ENCODE results near the gene PDX1.
"Not testable (repeated sequence)": the region's sequence is repeated elsewhere in the genome, so short reads cannot be mapped to it uniquely, and the experiment has no call there.

Gene PDX1

GRCh38 chr13:27962128-27962841 lies 42.5 kb downstream of the PDX1 start (continued):
- TF ChIP-seq CSDC2 (CRISPR knock-in tag; IDR thresholded peaks at IDR 0.05) (no peak), ZFP30 (CRISPR knock-in tag; IDR thresholded peaks at IDR 0.05) (no peak)

DNA sequence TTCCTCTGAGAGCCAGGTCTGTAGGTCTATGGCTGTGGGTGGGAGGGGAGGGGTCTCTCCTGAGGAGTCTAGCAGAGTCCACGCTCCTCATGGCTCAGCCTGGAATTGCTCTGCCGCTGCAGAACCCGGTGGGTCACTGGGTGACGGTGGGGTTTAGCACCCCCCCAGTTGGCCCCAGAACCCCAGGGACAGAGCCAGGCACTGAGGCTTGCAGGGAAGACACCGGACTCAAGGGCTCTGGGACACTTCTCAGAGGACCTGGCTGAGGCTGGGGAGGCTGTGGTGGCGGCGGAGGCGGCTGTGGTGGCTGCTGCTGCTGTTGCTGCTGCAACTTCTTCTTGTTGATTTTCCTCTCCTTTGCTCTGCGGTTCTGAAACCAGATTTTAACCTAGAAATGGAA lies 43.2 kb downstream of the PDX1 start:
- no peak for TF ChIP-seq POU6F1 (CRISPR knock-in tag; IDR thresholded peaks at IDR 0.05; ENCODE audit: borderline replicate concordance, low read depth)
- no peak for TF ChIP-seq TCF4 (CRISPR knock-in tag; IDR thresholded peaks at IDR 0.05; ENCODE audit: borderline replicate concordance)
- TF ChIP-seq CSDC2 (CRISPR knock-in tag; IDR thresholded peaks at IDR 0.05) = no peak
- no peak for TF ChIP-seq ZNF565 (CRISPR knock-in tag; conservative IDR thresholded peaks at IDR 0.05; ENCODE audit: low read depth)
- no peak for TF ChIP-seq GLIS3 (CRISPR knock-in tag; IDR thresholded peaks at IDR 0.05)
- no peak for TF ChIP-seq PPARA (CRISPR knock-in tag; IDR thresholded peaks at IDR 0.05; ENCODE audit: borderline replicate concordance)
- TF ChIP-seq ZNF70 (CRISPR knock-in tag; IDR thresholded peaks at IDR 0.05) = no peak
- ATAC-seq = no peak

GRCh38 chr13:27963491-27963890 lies 43.7 kb downstream of the PDX1 start:
- no peak for TF ChIP-seq CSDC2 (CRISPR knock-in tag; IDR thresholded peaks at IDR 0.05)
- TF ChIP-seq SNAI2 (CRISPR knock-in tag; IDR thresholded peaks at IDR 0.05) = no peak
- TF ChIP-seq ZNF8 (CRISPR knock-in tag; IDR thresholded peaks at IDR 0.05) = no peak
- no peak for ATAC-seq

DNA sequence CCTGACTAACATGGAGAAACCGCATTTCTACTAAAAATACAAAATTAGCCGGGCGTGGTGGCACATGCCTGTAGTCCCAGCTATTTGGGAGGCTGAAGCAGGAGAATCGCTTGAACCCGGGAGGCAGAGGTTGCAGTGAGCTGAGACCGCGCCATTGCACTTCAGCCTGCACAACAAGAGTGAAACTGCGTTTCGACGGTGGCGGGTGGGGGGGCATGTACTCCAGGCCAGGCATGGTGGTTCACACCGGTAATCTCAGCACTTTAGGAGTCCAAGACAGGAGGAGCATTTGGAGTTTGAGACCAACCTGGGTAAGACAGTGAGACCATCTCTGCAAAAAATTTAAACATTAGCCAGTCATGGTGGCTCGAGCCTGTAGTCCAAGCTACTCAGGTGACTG lies 44.4 kb downstream of the PDX1 start:
- not testable (repeated sequence) for ATAC-seq

GRCh38 chr13:27964741-27965323 lies 45.0 kb downstream of the PDX1 start:
- ATAC-seq = no peak
- TF ChIP-seq RARB (CRISPR knock-in tag; IDR thresholded peaks at IDR 0.05) = no peak
- TF ChIP-seq ZNF70 (CRISPR knock-in tag; IDR thresholded peaks at IDR 0.05) = no peak
- TF ChIP-seq, protein P1, sequence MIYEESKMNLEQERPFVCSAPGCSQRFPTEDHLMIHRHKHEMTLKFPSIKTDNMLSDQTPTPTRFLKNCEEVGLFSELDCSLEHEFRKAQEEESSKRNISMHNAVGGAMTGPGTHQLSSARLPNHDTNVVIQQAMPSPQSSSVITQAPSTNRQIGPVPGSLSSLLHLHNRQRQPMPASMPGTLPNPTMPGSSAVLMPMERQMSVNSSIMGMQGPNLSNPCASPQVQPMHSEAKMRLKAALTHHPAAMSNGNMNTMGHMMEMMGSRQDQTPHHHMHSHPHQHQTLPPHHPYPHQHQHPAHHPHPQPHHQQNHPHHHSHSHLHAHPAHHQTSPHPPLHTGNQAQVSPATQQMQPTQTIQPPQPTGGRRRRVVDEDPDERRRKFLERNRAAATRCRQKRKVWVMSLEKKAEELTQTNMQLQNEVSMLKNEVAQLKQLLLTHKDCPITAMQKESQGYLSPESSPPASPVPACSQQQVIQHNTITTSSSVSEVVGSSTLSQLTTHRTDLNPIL (CRISPR knock-in tag; IDR thresholded peaks at IDR 0.05; ENCODE audit: low read depth) = no peak
- TF ChIP-seq, protein P2, sequence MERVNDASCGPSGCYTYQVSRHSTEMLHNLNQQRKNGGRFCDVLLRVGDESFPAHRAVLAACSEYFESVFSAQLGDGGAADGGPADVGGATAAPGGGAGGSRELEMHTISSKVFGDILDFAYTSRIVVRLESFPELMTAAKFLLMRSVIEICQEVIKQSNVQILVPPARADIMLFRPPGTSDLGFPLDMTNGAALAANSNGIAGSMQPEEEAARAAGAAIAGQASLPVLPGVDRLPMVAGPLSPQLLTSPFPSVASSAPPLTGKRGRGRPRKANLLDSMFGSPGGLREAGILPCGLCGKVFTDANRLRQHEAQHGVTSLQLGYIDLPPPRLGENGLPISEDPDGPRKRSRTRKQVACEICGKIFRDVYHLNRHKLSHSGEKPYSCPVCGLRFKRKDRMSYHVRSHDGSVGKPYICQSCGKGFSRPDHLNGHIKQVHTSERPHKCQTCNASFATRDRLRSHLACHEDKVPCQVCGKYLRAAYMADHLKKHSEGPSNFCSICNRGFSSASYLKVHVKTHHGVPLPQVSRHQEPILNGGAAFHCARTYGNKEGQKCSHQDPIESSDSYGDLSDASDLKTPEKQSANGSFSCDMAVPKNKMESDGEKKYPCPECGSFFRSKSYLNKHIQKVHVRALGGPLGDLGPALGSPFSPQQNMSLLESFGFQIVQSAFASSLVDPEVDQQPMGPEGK (CRISPR knock-in tag; IDR thresholded peaks at IDR 0.05; ENCODE audit: borderline replicate concordance) = no peak
- TF ChIP-seq SNAI2 (CRISPR knock-in tag; IDR thresholded peaks at IDR 0.05) = no peak
- TF ChIP-seq CSDC2 (CRISPR knock-in tag; IDR thresholded peaks at IDR 0.05) = no peak
- TF ChIP-seq ISL1 (CRISPR knock-in tag; IDR thresholded peaks at IDR 0.05) = no peak
- TF ChIP-seq ZC3H10 (CRISPR knock-in tag; IDR thresholded peaks at IDR 0.05) = no peak
- TF ChIP-seq OSR1 (CRISPR knock-in tag; IDR thresholded peaks at IDR 0.05) = no peak
- no peak for TF ChIP-seq GLIS3 (CRISPR knock-in tag; IDR thresholded peaks at IDR 0.05)
- no peak for TF ChIP-seq ZNF8 (CRISPR knock-in tag; IDR thresholded peaks at IDR 0.05)

DNA sequence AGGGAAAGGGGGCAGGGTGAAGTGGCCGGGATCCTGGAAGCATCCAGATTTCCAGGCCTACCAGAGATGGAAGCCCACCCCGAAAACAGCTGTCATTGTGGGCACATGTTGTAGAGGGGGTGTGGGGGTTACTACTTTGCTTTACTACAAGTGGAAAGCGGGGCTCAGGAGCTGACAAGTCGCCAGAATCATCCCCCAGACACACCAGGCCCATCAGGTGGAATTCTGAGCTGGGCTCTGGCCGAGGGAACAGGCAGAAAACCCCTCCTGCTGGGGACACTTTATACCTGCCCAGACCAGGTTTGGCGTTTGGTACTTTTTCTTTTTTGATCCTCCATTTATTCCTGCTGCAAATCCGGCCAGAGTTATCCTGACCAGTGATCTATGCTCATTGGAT lies 45.5 kb downstream of the PDX1 start:
- ATAC-seq = no peak
- TF ChIP-seq ARNTL (CRISPR knock-in tag; IDR thresholded peaks at IDR 0.05; ENCODE audit: borderline replicate concordance, low read depth) (no peak), ISL1 (CRISPR knock-in tag; IDR thresholded peaks at IDR 0.05) (no peak), ZFP3 (CRISPR knock-in tag; IDR thresholded peaks at IDR 0.05) (no peak), OSR1 (CRISPR knock-in tag; IDR thresholded peaks at IDR 0.05) (no peak)
- TF ChIP-seq, protein P1 (CRISPR knock-in tag; IDR thresholded peaks at IDR 0.05; ENCODE audit: low read depth) = no peak

All from SK-N-SH treated with all-trans-retinoic acid at 6 μM for 48 hours (cell line).